ENCODE results near the gene NCR1.
"Not testable (repeated sequence)": the region's sequence is repeated elsewhere in the genome, so short reads cannot be mapped to it uniquely, and the experiment has no call there.

GRCh38 chr19:54943772-54944361, 37.9 kb downstream of the NCR1 start:
- TF ChIP-seq SP1 (IDR thresholded peaks at IDR 0.05); HDGF (IDR thresholded peaks at IDR 0.05; ENCODE audit: borderline replicate concordance); PKNOX1 (IDR thresholded peaks at IDR 0.05): not testable (repeated sequence)
